GM12872 (cell line): ENCODE results near the gene VWDE.

Source experiments
- CTCF ChIP-seq: IDR thresholded peaks from 3 replicates; pipeline ENCODE4 v1.5.1; 2011; ENCODE audit warnings: low read depth, mild to moderate bottlenecking, low read length, moderate library complexity; ENCODE audit not compliant: insufficient read depth

VWDE gene

GRCh38 chr7:12351843-12352242 lies 51.8 kb downstream of the VWDE start:
- TF ChIP-seq CTCF, result no peak

GRCh38 chr7:12350971-12351370 lies 52.7 kb downstream of the VWDE start:
- TF ChIP-seq CTCF, result no peak

- no peak for TF ChIP-seq CTCF
Observed at GRCh38 chr7:12337095-12337494, 66.6 kb downstream of the VWDE start.

GRCh38 chr7:12328888-12329770 lies 74.5 kb downstream of the VWDE start:
- TF ChIP-seq CTCF, result no peak

GRCh38 chr7:12327922-12328321 lies 75.7 kb downstream of the VWDE start:
- TF ChIP-seq CTCF, result no peak

GRCh38 chr7:12325646-12326045 lies 78.0 kb downstream of the VWDE start:
- TF ChIP-seq CTCF, result no peak

- TF ChIP-seq CTCF, result no peak
Observed at GRCh38 chr7:12323415-12323814, 80.2 kb downstream of the VWDE start.
